H9 (cell line): ENCODE measurements around the gene MAML3. TPM values are rescaled to one million over a fixed set of nuclear protein-coding genes. Genes with fewer than 3 reads are reported as not detected.

Source experiments
- DNase-seq: peaks from one replicate; pipeline ENCODE4 v3.0.0-alpha.2; 2017
- H2AFZ ChIP-seq: one replicate; pipeline ENCODE4 v1.6.1; 2013; ENCODE audit warnings: mild to moderate bottlenecking, low read length, control low read depth, moderate library complexity
- H2AK5ac ChIP-seq: 2 replicates; pipeline ENCODE4 v1.6.1; 2013; ENCODE audit warnings: low read length, control low read depth, mixed read lengths; ENCODE audit not compliant: insufficient read length
- H2BK120ac ChIP-seq: one replicate; pipeline ENCODE4 v1.6.1; 2013; ENCODE audit warnings: low read depth, mild to moderate bottlenecking, low read length, control low read depth, inconsistent platforms; ENCODE audit not compliant: poor library complexity, severe bottlenecking
- H2BK12ac ChIP-seq: 2 replicates; pipeline ENCODE4 v1.6.1; 2013; ENCODE audit warnings: low read length, control low read depth, mixed read lengths, low read depth; ENCODE audit not compliant: insufficient read length
- H2BK15ac ChIP-seq: 2 replicates; pipeline ENCODE4 v1.6.1; 2013; ENCODE audit warnings: low read depth, low read length, control low read depth
- H2BK20ac ChIP-seq: one replicate; pipeline ENCODE4 v1.6.1; 2013; ENCODE audit warnings: low read depth, mild to moderate bottlenecking, low read length, control low read depth, inconsistent platforms; ENCODE audit not compliant: poor library complexity, severe bottlenecking
- H2BK5ac ChIP-seq: 2 replicates; pipeline ENCODE4 v1.6.1; 2013; ENCODE audit warnings: low read length, control low read depth, mixed read lengths; ENCODE audit not compliant: insufficient read length
- H3K14ac ChIP-seq: 2 replicates; pipeline ENCODE4 v1.6.1; 2013; ENCODE audit warnings: low read length, control low read depth; ENCODE audit not compliant: insufficient read depth
- H3K18ac ChIP-seq: 2 replicates; pipeline ENCODE4 v1.6.1; 2013; ENCODE audit warnings: low read depth, mild to moderate bottlenecking, mixed read lengths, low read length, control low read depth; ENCODE audit not compliant: insufficient read length
- H3K23ac ChIP-seq: 2 replicates; pipeline ENCODE4 v1.6.1; 2013; ENCODE audit warnings: low read length, control low read depth, mixed read lengths, low read depth; ENCODE audit not compliant: insufficient read length
- H3K23me2 ChIP-seq: 2 replicates; pipeline ENCODE4 v1.6.1; 2013; ENCODE audit warnings: low read depth, mild to moderate bottlenecking, mixed read lengths, low read length, control low read depth; ENCODE audit not compliant: insufficient read length, poor library complexity, severe bottlenecking
- H3K27ac ChIP-seq: 2 replicates; pipeline ENCODE4 v1.5.1; 2013; ENCODE audit warnings: low read length, control low read depth, mixed read lengths, low read depth; ENCODE audit not compliant: insufficient read length
- H3K27me3 ChIP-seq: 2 replicates; pipeline ENCODE4 v1.6.1; 2013; ENCODE audit warnings: low read length, control low read depth, inconsistent platforms; ENCODE audit not compliant: insufficient read depth
- H3K4ac ChIP-seq: 2 replicates; pipeline ENCODE4 v1.6.1; 2013; ENCODE audit warnings: low read depth, mild to moderate bottlenecking, control low read depth, inconsistent platforms, low read length, moderate library complexity
- H3K4me1 ChIP-seq: 2 replicates; pipeline ENCODE4 v1.6.1; 2013; ENCODE audit warnings: low read length, control low read depth, inconsistent platforms; ENCODE audit not compliant: insufficient read depth
- H3K4me2 ChIP-seq: 2 replicates; pipeline ENCODE4 v1.6.1; 2013; ENCODE audit warnings: low read length, control low read depth, mixed read lengths; ENCODE audit not compliant: insufficient read length, insufficient read depth
- H3K56ac ChIP-seq: 2 replicates; pipeline ENCODE4 v1.6.1; 2013; ENCODE audit warnings: low read depth, mild to moderate bottlenecking, mixed read lengths, low read length, control low read depth; ENCODE audit not compliant: insufficient read length
- H3K79me1 ChIP-seq: 2 replicates; pipeline ENCODE4 v1.6.1; 2013; ENCODE audit warnings: low read depth, mild to moderate bottlenecking, moderate library complexity, low read length, control low read depth, inconsistent platforms; ENCODE audit not compliant: insufficient read depth, poor library complexity, severe bottlenecking
- H3K79me2 ChIP-seq: 2 replicates; pipeline ENCODE4 v1.6.1; 2013; ENCODE audit warnings: low read length, control low read depth, inconsistent platforms; ENCODE audit not compliant: insufficient read depth
- H3K9ac ChIP-seq: 2 replicates; pipeline ENCODE4 v1.6.1; 2013; ENCODE audit warnings: low read length, control low read depth, mixed read lengths; ENCODE audit not compliant: insufficient read length; ENCODE audit errors: extremely low read depth
- H3K9me3 ChIP-seq: one replicate; pipeline ENCODE4 v1.6.1; 2013; ENCODE audit warnings: low read depth, low read length, inconsistent platforms; ENCODE audit not compliant: control insufficient read depth
- H3T11ph ChIP-seq: one replicate; pipeline ENCODE4 v1.6.1; 2013; ENCODE audit warnings: mild to moderate bottlenecking, low read length, control low read depth, inconsistent platforms
- H4K20me1 ChIP-seq: one replicate; pipeline ENCODE4 v1.6.1; 2013; ENCODE audit not compliant: control insufficient read depth, insufficient read length, insufficient read depth
- H4K5ac ChIP-seq: 2 replicates; pipeline ENCODE4 v1.6.1; 2013; ENCODE audit warnings: low read depth, mild to moderate bottlenecking, mixed read lengths, low read length, control low read depth; ENCODE audit not compliant: insufficient read length
- H4K8ac ChIP-seq: replicated peaks from 2 replicates; pipeline ENCODE4 v1.6.1; 2013; ENCODE audit warnings: low read length, control low read depth, mixed read lengths, low read depth; ENCODE audit not compliant: insufficient read length
- H4K91ac ChIP-seq: 2 replicates; pipeline ENCODE4 v1.6.1; 2013; ENCODE audit warnings: low read depth, mild to moderate bottlenecking, moderate library complexity, mixed read lengths, low read length, control low read depth; ENCODE audit not compliant: insufficient read length
- H3K27ac Mint-ChIP-seq, 3 experiments: 2 replicates in 2 of 3; 3 replicates in 1 of 3; pipeline ENCODE4 v1.8.0; 2020 to 2021; ENCODE audit warnings: mixed read lengths in 3 of 3, mild to moderate bottlenecking in 1 of 3, moderate library complexity in 1 of 3
- H3K27me3 Mint-ChIP-seq: 2 replicates; pipeline ENCODE4 v1.8.0; 2021; ENCODE audit warnings: low read depth, mild to moderate bottlenecking, moderate library complexity, mixed read lengths
- H3K36me3 Mint-ChIP-seq, 3 experiments: 2 replicates in 2 of 3; 3 replicates in 1 of 3; pipeline ENCODE4 v1.8.0; 2020 to 2021; ENCODE audit warnings: low read depth in 3 of 3, mixed read lengths in 3 of 3; ENCODE audit not compliant: insufficient read depth in 1 of 3
- H3K4me1 Mint-ChIP-seq, 2 experiments: 2 replicates each; pipeline ENCODE4 v1.8.0; 2020; ENCODE audit warnings: mixed read lengths in 2 of 2
- H3K4me3 Mint-ChIP-seq, 2 experiments: 2 replicates in 1 of 2; 3 replicates in 1 of 2; pipeline ENCODE4 v1.8.0; 2020 to 2021; ENCODE audit warnings: mild to moderate bottlenecking in 2 of 2, mixed read lengths in 2 of 2, moderate library complexity in 1 of 2
- H3K9me3 Mint-ChIP-seq, 2 experiments: 2 replicates in 1 of 2; 3 replicates in 1 of 2; pipeline ENCODE4 v1.8.0; 2020; ENCODE audit warnings: mild to moderate bottlenecking in 2 of 2, mixed read lengths in 2 of 2, moderate library complexity in 1 of 2
- WGBS: extraction: QIAGEN DNeasy Blood & Tissue Kit; methylation state at CpG from one replicate; pipeline ENCODE4 v1.1.7; 2013; ENCODE audit warnings: missing lambda C conversion rate, low lambda C conversion rate, mixed read lengths; ENCODE audit not compliant: insufficient read length; ENCODE audit errors: extremely low coverage; 5-methylcytosine and 5-hydroxymethylcytosine counted together
- total RNA-seq: library from RNA; stranded (reverse); gene quantifications from 2 replicates; pipeline ENCODE4 v1.2.1, GENCODE V29; 2021
- TF ChIP-seq, protein P1 (sequence below): fragments of 200-600 bp; sonication (generic); conservative IDR thresholded peaks from 3 replicates; pipeline ENCODE4 v1.8.0; 2021; ENCODE audit warnings: antibody characterized with exemption, mild to moderate bottlenecking

MAML3 gene
- total RNA-seq, 1 experiment from 2014 or later, result 3.9 TPM

GRCh38 chr4:139749338-139749737 lies 404.6 kb downstream of the MAML3 start:
- Histone ChIP-seq H3K79me2 (no peaks in the 10 kb centered on the region), H3T11ph (no peak overlapping the region), H2BK120ac (no peak overlapping the region), H2BK15ac (no peak overlapping the region), H3K56ac (no peak overlapping the region), H2BK5ac (no peak overlapping the region), H3K4me2 (no peak overlapping the region), H3K9ac (no peak overlapping the region), H4K8ac (no peak overlapping the region), H2AK5ac (no peak overlapping the region), H3K9me3 (no peaks in the 10 kb centered on the region), H2BK20ac (no peak overlapping the region), H2AFZ (no peak overlapping the region), H4K5ac (no peak overlapping the region), H3K27me3 (no peaks in the 10 kb centered on the region), H3K23ac (no peak overlapping the region), H4K20me1 (no peaks in the 10 kb centered on the region), H2BK12ac (no peak overlapping the region), H3K23me2 (no peaks in the 10 kb centered on the region), H3K14ac (no peak overlapping the region), H4K91ac (no peak overlapping the region), H3K27ac (no peak overlapping the region), H3K4ac (no peak overlapping the region), H3K79me1 (no peaks in the 10 kb centered on the region), H3K4me1 (no peaks in the 10 kb centered on the region; the same call in 1 of the 2 replicates), H3K18ac (no peak overlapping the region)
- Mint-ChIP-seq H3K27me3 (peaks cover 2% of the 10 kb centered on the region; the same call in 1 of the 2 replicates), H3K27ac (no peak overlapping the region), H3K36me3 (no peaks in the 10 kb centered on the region), H3K4me1 (peaks cover 11 to 12% of the 10 kb centered on the region in 2 experiments), H3K4me3 (no peak overlapping the region), H3K9me3 (no peaks in the 10 kb centered on the region)
- WGBS, result no CpG with 5 or more reads among the region's 6 CpGs
- DNase-seq, result no peak
- TF ChIP-seq, protein P1, sequence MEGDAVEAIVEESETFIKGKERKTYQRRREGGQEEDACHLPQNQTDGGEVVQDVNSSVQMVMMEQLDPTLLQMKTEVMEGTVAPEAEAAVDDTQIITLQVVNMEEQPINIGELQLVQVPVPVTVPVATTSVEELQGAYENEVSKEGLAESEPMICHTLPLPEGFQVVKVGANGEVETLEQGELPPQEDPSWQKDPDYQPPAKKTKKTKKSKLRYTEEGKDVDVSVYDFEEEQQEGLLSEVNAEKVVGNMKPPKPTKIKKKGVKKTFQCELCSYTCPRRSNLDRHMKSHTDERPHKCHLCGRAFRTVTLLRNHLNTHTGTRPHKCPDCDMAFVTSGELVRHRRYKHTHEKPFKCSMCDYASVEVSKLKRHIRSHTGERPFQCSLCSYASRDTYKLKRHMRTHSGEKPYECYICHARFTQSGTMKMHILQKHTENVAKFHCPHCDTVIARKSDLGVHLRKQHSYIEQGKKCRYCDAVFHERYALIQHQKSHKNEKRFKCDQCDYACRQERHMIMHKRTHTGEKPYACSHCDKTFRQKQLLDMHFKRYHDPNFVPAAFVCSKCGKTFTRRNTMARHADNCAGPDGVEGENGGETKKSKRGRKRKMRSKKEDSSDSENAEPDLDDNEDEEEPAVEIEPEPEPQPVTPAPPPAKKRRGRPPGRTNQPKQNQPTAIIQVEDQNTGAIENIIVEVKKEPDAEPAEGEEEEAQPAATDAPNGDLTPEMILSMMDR, result no peak
